DMS153 treated with DMSO at 0.1 percent for 48 hours (cell line): ENCODE results near the gene TP73.

Source experiments
- DNase-seq: peaks from one replicate; lab custom pipeline; 2025; ENCODE audit not compliant: unreplicated experiment; lab: John Stamatoyannopoulos, UW

Gene TP73

DNA sequence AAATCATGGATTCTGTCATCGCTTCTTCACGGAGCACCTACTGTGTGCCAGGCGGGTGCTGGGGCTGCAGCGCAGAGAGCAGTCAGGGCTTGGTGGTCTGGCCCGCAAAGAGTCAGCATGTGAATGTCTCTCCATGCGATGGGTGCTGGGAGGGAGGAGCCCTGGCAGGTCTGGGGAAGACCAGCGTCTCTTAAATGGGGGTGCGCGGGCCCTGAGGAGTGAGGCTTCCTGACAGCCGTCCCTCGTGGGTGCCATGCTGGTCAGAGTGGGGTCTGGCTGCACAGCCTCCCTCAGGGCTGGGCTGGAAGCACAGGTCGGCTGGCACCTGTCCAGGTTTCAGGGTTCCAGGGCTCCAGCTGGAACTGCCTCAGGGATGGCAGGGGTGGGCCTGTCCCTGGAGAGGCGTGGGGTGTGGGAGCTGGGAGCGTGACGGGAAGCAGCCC is 18.5 kb downstream of the TP73 start:
- DNase-seq: no peak

- no peak for DNase-seq
Measured at GRCh38 chr1:3671371-3672180, 19.3 kb downstream of the TP73 start.

GRCh38 chr1:3672231-3672970 is 20.1 kb downstream of the TP73 start:
- DNase-seq: no peak

DNA sequence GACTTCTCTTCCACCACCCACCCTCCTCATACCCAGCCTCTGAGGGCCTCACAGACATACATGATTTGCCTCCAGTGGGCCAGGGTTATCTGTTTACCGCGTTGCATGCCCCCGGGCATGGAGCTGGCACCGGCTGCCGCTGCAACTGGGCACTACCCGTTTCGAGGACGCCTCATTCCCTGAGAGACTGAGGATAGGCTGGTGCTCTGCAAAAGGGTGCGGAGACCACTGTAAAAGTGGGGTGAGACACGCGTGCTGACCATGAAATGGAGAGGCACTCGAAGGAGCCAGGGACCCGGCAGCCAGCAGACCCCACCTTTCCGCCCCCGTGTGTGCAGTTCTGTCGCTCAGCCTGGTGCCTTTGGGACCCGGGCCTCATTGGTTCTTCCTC is 20.6 kb downstream of the TP73 start:
- no peak for DNase-seq

GRCh38 chr1:3673381-3674099 is 21.2 kb downstream of the TP73 start:
- no peak for DNase-seq

DNA sequence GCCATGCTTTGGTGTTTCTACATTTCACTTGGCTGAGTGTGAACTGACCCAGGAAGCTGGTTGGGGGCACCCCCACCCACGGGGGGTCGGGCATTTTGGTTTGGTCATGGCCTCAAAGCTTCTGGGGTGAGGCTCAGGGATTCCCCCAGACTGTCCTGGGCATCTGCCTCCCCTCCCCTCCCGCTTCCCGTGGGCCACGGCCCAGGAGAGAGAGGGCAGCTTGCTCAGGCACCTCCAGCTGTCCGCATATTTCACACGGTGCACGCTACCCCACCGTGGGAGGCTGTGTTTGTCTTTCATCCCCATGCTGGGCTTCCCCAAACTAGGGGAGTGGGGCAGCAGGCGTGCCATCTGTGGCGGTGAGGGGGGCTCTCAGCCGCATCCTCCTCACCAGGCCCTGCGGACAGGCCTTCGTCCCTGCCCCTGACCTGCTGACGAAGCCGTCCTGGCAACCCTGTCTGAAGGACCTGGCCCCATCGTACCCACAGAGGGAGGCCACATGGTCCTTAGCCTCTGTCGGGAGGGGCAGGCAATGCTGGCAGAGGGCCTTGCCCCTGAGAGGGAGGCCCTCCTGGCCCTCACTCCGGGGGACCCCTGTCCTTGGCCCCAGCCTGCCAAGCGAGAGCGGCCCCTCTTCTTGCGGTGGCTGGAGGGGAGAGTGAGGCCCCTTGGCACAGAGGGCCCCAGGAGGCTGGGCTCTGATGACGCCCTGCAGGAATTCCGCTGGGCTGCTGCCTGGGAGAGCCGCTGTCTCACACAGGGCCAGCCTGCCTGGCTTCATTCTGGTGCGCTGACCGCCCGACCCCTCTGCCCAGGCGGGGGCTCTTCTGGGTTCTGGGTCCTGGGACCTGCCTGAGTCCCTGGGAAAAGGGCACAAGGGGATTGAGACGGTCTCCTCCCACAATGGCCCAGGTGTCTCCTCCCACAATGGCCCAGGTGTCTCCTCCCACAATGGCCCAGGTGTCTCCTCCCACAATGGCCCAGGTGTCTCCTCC is 22.1 kb downstream of the TP73 start:
- DNase-seq: no peak

DNA sequence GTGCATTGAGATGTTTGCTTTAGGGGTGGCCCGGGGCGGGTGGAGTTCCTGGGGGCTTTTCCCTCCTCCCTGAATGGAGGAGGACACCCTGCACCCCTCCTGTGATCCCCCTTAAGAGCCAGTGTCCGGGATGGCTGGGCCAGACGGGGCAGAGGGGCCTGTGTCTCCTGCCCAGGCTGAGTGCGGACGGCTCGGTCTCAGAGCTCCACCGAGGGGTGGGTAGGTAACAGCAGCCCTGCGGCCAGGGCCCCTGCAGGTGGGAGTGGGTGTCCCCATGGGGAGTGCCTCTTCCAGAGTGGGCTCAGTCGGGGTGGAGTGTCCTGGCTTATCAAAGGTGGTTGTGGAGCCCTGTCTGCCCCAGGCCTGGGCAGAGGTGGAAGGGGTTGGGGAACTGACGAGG is 23.1 kb downstream of the TP73 start:
- DNase-seq: no peak

- no peak for DNase-seq
Measured at GRCh38 chr1:3676581-3677470, 24.5 kb downstream of the TP73 start.

DNA sequence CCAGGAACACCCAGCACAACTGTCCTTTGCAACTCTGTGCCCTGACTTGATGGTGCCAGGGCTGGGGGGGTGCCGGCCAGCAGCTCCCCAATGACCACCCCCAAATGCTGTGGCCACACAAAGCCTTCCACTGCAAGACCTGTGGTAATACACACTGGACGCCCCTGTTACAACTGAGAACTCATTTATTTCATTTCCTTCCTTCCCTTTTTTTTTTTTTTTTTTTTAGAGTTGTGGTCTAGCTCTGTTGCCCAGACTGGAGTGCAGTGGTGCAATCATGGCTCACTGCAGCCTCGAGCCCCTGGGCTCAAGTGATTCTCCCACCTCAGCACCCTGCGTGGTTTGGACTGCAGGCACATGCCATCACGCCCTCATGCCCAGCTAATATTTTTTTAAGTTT is 25.2 kb downstream of the TP73 start:
- DNase-seq: no peak

- DNase-seq: no peak
Measured at GRCh38 chr1:3678361-3679097, 26.2 kb downstream of the TP73 start.

GRCh38 chr1:3679098-3679555 is 26.8 kb downstream of the TP73 start:
- DNase-seq: no peak

GRCh38 chr1:3679799-3680453 is 27.6 kb downstream of the TP73 start:
- no peak for DNase-seq

GRCh38 chr1:3680488-3681230 is 28.3 kb downstream of the TP73 start:
- peak; percentile 27 for DNase-seq

DNA sequence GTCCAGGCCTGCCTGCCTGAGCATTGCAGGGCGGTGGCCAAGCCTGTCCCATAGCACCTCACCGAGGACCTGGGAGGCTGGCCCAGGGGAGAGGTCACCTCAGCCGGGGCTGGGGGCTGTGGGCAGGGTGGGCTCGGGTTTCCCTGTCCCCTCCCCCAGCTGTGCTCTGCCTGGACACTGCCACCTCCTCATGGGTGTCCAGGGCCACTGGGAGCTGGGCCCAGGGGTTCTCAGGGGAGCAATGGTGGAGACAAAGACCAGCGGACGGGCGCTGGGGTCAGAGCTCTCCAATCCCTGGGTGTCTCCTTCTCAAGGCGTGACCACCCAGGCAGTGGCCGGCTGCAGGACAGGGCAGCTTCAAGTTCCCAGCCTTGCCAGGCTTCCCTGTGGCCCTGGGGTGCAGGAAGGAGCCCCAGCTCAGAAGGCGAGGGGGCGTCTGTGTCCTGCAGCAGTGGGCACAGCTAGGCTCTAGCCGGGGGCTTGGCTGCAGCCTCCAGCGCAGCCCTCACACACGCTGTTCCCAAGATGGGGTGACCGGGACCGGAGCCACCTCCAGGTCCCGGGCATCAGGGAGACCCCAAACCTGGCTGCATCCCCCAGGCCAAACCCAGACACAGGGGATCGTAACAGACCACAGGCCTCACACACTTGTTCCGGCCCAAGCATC is 29.0 kb downstream of the TP73 start:
- no peak for DNase-seq

GRCh38 chr1:3681898-3682806 is 29.8 kb downstream of the TP73 start:
- DNase-seq: no peak

DNA sequence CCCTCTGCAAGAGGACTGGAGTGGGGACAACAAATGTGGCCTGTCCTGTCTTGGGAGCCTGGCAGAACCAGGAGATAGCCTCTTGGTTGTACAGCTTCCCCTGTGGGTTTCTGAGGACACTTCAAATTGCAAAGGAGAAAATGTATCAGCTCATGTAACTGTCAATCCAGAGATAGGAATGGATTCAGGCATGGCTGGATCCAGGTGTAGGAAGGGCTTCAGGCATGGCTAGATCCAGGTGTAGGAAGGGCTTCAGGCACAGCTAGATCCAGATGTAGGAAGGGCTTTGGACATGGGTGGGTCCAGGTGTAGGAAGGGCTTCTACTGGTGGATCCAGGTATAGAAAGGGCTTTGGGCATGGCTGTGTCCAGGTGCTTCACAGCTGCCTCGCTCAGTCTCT is 30.9 kb downstream of the TP73 start:
- DNase-seq: no peak
